Keratinocyte (primary cell): ENCODE measurements around the gene HS3ST3A1.

Source experiments
- EZH2 ChIP-seq: IDR thresholded peaks from one replicate; pipeline ENCODE4 v1.6.1; 2012; ENCODE audit warnings: inconsistent platforms, mild to moderate bottlenecking, low read length, moderate library complexity
- TF ChIP-seq, protein P1 (sequence below), 3 experiments: IDR thresholded peaks in 1 of 3; conservative IDR thresholded peaks in 1 of 3; optimal IDR thresholded peaks in 1 of 3; 2 replicates in 2 of 3; 3 replicates in 1 of 3; pipeline versions ENCODE3 to v1.5.1; 2011; ENCODE audit warnings: low read length in 3 of 3, mild to moderate bottlenecking in 3 of 3, moderate library complexity in 2 of 3, control low read depth in 1 of 3, inconsistent platforms in 1 of 3; ENCODE audit not compliant: insufficient read depth in 2 of 3; ENCODE audit errors: extremely low read depth in 1 of 3

DNA sequence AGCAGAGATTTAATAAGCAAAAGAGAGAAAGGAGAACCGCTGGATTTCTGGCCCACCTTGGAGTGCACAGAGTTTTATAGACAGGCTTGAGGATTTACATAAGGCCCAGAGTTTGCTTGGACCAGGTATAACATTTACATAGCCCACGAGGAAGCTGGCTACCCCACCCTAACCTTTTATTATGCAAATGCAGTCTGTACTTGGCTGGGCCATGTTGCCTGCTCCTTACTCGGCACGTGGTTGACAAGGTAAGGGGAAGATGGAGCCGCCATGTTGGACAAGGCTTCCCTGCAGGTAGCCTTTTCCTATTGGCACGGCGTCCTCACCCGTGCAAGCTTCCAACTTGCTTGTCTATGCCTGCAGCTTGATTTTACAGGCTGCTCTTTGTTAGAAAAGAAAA is 35.2 kb upstream of the HS3ST3A1 start:
- TF ChIP-seq, protein P1, sequence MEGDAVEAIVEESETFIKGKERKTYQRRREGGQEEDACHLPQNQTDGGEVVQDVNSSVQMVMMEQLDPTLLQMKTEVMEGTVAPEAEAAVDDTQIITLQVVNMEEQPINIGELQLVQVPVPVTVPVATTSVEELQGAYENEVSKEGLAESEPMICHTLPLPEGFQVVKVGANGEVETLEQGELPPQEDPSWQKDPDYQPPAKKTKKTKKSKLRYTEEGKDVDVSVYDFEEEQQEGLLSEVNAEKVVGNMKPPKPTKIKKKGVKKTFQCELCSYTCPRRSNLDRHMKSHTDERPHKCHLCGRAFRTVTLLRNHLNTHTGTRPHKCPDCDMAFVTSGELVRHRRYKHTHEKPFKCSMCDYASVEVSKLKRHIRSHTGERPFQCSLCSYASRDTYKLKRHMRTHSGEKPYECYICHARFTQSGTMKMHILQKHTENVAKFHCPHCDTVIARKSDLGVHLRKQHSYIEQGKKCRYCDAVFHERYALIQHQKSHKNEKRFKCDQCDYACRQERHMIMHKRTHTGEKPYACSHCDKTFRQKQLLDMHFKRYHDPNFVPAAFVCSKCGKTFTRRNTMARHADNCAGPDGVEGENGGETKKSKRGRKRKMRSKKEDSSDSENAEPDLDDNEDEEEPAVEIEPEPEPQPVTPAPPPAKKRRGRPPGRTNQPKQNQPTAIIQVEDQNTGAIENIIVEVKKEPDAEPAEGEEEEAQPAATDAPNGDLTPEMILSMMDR (optimal IDR thresholded peaks at IDR 0.05 in 1 of 3, IDR thresholded peaks at IDR 0.05 in 1 of 3, conservative IDR thresholded peaks at IDR 0.05 in 1 of 3; ENCODE audit: extremely low read depth in 1 of 3, insufficient read depth in 2 of 3, low read length in 3 of 3), result no peak
- TF ChIP-seq EZH2, result no peak
